ENCODE measurements around the gene SEMA3A.
A peak's percentile ranks its signal among the peaks of the same experiment; 100 is the strongest.
"Not testable (repeated sequence)": the region's sequence is repeated elsewhere in the genome, so short reads cannot be mapped to it uniquely, and the experiment has no call there.

The SEMA3A gene

DNA sequence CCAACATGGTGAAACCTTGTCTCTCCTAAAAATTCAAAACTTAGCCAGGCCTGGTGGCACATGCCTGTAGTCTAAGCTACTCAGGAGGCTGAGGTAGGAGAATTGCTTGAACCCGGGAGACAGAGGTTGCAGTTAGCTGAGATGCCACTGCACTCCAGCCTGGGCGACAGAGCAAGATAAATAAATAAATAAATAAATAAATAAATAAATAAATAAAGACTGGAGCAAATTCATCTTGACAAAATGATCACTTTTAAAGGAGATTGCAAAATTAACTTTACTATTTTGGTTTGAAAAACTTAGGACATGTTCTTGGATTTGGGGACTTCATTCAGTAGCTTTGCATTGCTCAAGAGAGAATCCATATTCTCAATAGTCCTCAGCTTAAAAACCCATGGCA is 137.0 kb downstream of the SEMA3A start:
- no peak for DNase-seq

DNA sequence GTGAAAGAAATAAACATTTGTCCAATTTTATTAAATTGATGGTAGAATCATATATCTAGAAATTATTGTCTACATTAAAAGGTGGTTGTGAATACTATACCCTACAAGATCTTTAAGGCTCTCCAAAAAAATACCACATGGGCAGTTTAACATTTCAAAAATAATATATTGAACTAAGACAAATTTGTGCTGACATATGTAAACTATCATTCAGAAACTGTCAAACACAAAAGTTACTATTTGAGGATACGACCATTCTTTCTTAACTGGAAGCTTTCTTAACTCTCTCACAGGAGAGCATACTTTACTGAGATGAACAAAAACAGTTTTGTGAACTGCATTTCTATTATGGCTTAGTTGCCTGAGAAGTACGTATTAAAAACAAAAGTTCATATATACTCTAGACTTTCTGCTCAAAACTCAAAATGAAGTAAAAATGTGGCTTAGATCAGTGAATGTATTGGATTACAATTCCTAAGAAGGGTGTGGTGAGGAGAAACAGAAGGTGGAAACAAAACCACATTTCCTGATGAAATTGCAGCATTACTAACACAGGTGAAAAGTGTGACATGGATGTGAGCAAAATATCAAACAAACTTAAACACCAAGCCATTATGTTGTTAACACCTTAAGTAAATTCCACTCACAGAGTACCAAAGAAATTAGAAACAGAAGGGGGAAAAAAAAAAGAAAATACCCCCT is 138.5 kb downstream of the SEMA3A start:
- DNase-seq = no peak

DNA sequence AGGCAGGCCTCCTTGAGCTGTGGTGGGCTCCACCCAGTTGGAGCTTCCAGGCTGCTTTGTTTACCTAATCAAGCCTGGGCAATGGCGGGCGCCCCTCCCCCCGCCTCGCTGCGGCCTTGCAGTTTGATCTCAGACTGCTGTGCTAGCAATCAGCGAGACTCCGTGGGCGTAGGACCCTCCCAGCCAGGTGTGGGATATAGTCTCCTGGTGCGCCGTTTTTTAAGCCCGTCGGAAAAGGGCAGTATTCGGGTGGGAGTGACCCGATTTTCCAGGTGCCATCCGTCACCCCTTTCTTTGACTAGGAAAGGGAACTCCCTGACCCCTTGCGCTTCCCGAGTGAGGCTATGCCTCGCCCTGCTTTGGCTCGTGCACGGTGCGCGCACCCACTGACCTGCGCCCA is 139.4 kb downstream of the SEMA3A start:
- not testable (repeated sequence) for DNase-seq

DNA sequence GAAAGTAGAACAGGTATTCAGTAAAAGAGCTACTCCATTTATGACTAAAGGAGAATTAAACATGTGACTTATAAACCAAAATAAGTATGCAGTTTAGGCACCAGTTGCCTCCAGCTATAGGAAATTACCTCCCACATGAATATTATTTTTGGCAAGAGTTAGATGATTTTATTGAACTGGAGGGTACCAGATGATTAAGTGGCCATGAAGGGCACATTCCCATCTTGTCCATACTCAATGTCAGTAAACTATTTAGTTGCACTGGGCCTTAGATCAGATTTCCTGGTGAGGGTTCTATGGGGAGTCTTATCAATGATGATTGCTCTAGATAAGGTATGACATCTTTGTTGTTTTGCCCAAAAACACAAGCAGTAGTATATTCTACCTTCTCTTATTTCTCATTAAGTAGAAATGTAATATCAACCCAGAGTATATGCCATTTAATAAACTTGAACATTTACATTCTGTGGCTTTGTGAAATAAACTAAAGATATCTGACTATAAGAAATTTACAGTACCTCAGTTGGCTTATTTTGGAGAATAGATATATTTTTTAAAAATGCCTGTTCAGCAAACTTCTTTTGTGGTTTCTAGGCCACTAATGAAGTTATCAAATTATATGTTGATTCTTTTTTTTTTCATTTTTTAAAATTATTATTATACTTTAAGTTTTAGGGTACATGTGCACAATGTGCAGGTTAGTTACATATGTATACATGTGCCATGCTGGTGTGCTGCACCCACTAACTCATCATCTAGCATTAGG is 145.3 kb downstream of the SEMA3A start:
- no peak for DNase-seq

DNA sequence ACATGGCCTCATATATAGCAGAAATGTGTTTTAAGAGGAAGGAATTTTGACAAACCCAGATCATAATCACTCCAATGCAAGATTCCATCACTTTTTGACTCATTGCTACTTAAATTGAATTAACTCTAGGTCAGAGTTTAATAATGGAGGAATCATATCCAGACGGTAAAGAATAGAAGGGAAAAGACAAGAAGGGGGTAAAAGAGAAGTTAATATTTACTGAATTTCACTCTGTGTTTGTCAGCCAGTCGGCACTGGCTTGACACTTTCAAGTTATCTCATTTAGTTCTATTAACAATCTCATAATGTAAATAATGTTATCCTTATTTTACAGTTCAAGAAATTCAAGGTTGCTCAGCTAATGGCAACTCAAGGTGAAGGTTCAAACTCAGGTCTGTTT is 147.5 kb downstream of the SEMA3A start:
- no peak for DNase-seq

DNA sequence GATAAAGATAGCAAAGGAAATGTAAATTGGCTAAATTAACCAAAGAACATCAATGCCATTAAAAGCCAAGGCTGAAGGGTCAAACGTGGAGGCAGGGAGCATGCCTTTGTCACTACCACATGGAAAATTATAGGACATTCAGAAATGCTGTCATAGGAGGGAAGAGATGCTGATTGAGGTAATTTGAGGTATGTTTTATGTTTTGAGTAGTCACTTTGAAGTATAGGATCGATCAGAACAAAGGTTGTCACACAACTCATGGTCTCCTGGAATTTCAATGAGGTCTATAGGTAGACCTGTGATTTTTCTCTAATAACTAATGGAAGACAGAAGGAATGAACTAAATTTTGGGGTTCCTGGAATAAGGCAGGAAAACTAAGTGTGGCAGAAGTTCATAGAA is 149.8 kb downstream of the SEMA3A start:
- DNase-seq = no peak

DNA sequence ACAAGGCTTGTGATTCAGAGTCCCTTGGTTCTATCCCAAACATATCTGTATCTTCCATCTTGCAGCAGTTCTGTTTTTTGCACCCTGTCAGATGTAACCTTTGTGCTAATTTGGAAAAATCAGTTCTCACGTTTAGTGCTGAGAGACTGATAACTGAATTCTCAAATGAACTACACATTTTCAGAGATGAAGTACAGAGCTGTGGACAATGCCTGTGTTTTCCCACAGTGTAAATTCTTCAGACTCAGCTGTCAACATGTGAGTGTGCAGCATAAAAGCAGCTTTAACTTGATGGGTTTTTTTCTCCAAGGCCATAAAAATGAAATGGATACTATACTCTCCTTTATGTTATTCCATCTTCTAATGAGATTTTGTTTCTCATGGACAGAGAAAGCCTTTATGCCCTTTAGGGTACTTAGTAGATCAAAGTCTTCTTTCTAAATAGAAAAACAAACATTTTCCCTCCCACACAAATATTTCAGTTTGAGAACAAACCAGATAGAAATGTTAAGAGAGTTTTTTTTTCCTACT is 150.9 kb downstream of the SEMA3A start:
- no peak for DNase-seq

DNA sequence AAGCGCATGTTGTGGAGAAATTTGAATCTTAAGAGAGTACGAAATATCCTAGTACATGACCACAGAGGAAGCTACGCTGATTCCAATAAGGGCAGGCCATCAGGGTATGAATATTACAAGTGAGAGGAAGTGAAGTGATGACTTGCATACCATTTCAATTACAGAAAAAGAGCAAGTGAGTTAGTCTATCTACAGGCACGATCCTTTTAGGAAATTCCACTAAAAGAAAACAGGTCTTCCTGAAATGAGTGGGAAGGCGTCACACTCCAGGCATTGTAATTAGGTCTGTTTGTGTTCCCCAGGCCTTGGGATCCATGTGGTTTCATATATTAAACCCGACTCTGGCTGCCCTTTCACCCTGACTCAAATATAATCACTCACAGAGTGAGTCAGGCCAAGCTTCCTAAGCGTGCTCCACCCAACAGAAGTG is 152.5 kb downstream of the SEMA3A start:
- DNase-seq = peak; percentile 16

DNA sequence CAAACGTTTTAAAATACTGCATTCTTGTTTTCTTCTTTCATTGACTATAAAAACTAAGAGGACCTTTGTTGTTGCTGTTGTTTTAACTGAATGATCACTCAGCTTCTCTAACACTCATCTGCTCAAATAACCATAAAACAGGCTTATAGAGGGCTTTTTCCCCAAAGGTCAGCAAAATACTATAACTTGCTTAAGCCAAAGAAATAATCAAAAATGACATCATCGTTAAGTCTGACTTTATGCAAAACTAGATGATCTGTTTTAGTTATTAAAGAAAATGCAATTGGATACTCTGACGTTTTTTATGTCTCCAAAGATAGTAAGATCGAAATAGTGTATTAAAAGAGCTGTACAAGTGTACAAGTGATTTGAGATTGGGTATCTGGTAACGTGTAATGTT is 152.9 kb downstream of the SEMA3A start:
- no peak for DNase-seq

DNA sequence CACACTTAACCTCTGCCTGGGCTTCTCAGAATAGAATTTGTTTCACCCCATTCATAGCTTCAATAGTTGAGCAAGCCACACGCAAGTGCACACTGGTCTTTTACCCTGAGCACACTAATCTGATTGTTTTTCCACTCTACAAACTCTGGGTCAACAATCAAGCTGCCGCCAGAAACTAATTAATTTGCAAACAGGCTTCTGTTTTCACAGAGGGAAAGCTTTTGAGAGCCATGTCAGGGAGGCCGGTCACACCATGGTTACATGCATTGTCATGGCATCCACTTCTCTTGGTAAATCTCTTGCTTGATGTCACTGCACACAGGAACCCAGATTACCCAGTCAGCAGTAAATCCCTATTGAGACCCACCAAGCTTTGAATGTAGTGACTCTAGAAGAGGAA is 154.2 kb downstream of the SEMA3A start:
- peak; percentile 80 for DNase-seq

DNA sequence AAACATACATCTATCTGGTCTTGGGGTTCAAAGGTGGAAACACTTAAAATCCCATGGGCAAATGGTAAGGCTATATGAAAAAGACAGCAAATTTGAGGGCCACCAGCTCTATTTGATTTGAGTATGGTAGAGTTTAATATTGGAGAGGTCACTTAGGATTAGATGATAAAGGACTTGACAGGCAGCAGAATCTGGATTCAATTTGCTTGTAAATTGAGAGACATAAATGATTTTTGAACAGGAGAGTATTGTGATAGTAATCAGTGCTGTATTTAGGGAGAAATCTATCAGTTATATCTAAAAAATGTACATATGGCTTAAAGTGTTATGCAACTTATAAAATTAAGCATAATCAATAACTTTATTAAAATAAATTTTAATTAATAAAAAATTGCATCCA is 155.2 kb downstream of the SEMA3A start:
- DNase-seq = no peak

DNA sequence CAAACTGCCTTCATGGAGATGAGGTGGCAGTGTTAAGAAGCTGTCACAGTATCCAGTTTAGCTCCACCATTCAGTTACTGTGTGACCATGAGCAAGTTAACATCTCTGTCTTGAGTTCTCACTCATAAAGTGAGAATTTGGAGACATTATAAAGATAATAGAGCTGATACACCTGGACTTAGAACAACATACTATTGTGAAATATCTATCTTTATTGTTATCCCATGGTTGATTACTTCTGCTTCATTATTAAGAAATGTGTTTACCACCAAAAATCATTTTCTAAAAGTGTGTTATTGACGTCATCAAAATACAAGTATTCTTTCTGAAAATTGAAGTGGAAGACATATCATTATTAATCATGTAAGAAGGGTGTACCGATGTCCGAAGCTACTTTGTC is 166.9 kb downstream of the SEMA3A start:
- no peak for DNase-seq

DNA sequence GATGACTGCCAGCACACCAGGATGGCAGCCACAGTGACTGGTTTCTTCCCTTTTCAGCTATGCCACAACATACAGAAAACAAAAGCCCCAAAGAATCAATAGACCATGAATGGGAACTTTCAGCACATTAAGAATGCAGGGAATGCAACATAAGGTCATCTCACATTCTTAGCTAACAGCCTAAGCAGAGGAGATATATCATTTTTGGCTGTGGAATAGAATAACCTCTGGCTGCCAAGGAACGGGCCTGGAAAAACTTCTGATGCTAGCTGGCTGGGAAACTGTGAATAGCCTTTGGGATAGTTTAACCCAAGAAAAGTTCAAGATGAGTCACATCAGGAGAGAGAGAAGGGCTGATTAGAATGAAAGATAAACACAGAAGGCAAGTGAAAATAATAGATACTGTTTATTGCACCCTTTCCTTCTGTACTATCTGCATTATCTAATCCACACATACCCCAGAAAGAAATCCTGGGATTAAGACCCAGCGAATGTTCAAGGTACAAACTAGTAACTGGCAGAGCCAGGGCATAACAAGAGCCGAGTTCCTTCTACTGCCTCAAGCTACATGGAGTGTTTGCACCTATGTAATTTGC is 169.2 kb downstream of the SEMA3A start:
- DNase-seq = peak; percentile 35

DNA sequence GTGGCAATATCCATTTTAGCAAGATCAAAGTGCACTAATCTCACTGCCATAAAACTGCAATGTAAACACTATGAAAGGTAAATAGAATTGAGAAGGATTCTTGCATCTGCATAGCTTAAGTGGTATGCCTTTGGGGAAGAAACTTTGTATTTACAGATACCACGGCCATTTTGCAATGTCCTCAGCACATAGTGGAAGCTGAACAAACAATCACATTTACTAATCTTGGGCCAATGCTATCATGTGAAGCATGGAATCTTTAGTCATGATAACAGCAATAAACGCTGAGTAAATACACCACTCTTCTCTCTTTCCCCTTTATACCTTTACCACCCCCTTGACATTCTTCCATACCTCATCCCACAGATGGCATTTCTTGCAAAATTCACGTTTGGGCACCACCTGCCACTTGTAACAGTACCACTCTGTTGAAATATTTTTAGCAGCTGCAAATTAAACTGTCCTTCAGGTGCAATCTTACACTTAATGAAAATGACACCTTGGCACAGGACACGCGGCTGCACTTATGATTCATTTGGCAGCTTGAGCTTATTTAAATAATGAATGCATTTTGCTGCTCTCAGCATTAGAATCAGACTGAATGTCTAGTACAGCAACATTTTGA is 171.8 kb downstream of the SEMA3A start:
- DNase-seq = no peak

DNA sequence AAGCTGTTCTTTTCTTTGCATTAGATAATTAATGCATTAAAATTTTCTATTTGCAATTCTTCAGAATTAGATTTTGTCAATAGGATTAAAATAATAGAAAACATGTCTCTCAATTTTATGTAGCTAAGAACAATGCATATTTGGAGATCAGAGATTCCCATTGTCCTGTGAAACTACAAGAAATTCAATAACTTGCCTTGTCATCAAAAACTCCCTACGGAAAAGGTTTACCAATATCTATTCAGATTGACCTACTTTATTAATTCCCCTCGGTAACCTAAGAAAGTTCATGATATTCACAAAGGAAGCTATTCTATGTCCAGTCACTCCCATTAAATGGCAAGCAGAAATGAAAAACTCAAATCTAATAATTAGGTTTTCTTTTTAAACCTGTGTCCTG is 172.6 kb downstream of the SEMA3A start:
- DNase-seq = no peak

DNA sequence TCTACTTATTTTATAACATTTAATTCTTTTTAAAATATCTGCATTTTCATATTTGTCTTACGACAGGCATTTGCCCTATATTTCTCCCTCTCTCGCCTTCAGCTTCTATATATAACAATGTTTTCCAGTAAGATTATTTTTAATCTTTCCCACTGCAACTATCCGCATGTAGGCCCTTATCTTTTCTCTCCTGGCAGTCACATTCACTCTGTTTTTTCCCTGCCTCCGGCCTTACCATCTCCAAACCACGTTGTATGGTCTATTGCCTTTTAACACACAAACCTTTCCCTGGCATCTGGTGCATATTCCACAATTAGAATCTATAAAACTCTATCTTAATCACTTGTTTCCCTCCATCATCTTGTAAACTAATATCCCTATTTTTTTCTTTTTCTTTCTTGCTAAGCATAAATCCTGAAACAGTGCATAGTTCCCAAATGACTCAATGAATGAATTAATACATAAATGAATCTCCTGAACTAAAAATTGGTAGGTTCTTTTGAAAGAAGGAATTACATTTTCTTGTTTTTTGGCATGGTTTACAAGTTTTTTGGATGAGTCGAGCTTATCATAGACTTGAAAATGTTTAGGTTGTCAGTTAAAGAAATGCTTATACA is 173.2 kb downstream of the SEMA3A start:
- DNase-seq = no peak

DNA sequence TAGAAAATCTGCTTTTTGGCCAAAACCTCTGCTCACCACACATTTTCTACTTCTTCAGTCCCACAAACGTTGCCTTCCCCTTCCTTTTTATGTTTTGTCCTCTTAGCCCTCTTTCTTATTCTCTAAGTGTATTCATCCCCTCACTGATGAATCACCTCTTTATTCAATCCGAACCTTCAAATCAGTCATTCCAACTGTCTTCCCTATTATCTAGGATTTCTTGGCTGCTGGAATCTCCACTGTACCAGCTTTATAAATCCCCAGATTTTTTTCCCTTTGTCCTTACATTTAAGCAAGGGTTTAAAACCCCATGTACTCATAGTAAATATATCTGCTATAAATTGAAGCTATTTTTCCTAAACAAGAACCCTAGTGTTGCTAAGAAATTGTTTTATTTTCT is 176.9 kb downstream of the SEMA3A start:
- no peak for DNase-seq

DNA sequence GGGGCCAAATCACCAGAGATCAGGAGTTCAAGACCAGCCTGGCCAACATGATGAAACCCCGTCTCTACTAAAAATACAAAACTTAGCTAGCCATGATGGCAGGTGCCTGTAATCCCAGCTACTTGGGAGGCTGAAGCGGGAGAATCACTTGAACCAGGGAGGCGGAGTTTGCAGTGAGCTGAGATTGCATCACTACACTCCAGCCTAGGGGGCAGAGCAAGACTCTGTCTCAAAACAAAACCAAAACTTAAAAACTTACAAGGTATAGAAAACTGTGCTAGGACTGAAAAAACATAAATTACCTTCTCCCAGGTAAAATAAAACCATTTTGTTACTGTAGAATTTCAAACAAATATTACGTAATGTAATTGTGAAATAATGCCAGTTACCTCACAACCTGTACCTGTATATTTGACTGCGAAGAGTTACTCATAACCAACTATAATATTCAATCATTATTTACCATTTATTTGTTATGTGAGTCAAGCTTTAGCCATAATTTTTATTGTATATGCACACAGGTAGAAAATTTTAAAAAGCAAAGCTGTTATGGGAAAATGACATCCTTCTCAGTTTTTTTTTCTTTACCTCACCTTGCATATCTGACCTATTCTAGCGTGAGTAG is 180.9 kb downstream of the SEMA3A start:
- DNase-seq = no peak

DNA sequence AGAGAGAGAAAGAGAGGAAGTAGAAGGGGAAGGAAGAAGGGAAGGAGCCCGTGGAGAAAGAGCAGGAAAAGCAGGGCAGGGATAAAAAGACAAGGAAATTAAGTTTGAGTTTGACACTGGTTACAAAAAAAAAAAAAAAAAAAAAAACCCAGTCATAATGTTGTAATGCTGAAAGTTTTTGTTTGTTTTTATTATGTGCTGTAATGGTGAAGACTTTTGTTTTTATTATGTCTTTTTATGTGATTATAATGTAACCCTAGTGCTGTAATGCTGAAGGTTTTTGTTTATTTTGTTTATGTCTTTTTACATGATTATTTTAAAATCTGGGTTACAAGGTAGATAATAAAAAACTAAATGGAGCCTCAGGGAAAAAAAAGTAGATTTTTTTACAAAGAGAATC is 184.8 kb downstream of the SEMA3A start:
- no peak for DNase-seq

DNA sequence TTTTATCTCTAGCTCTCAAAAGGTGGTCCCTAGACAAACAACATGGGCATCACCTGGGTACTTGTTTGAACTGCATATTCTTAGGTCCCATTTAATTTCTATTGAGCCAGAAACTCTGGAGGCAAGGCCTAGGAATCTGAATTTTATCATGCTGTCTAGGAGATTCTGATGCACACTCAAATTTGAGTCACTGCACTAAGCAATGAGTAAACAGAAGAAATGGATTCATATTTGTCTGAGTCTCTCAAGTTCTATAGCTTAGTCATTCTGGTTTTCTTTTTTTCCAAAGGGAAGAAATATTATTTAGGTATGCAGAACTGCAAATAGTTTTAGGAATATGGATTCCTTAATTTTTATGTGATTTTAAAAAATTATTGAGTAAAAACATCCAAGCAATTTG is 185.5 kb downstream of the SEMA3A start:
- DNase-seq = no peak

DNA sequence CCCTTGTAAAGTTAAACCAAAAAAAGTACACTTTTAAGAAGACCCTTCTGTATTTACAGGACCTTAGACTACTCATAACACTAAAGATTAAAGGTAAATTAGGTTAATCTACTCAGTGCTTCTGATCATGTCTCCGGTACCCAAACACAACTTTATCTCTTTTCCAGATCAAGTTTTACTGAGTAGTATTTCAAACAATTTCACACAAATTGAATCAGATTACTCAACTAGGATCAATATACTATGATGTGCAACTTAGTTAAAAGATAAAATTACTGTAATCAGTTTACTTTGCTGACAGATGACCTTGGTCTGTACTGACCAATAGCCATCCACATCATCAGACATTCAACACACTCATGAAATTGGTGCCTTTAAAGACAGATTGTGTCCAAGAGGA is 191.4 kb downstream of the SEMA3A start:
- no peak for DNase-seq

DNA sequence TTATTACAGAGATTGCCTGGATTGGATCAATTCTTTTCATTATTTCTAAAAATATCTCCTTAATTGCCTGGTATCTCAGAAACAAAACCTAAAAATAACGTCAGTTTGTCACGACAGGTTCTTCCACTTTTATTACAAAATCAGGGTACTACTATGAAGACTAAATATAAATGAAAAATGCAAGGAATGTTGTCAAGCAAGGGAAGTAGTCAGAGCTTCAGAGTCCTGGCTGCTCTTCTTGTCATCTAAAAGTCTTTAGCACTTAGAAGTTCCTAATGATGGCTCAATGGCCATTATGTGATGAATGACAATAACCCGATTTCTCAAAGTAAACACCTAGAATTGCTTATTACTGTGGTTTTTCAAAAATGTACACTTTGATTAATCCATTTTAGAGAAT is 192.2 kb downstream of the SEMA3A start:
- DNase-seq = no peak

DNA sequence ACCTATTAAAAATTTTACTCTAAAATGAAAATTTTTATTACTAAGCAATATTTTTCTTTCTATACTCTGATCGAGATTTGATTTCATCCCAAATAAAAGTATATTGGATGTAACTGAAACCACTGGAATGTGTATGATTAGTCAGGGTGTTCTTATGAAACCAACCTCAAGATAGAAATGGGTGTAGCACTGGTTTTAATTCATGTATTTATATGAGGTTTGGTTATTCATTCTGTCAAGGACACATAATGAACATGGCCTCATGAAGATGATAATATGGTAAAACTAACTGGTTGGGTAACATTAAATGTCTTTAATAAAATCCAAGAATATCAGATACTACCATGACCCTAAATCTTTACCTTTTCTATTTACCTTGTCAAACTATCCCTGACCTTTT is 197.7 kb downstream of the SEMA3A start:
- DNase-seq = no peak
